ENCODE data around the gene ITGB7. TPM values are rescaled to one million over a fixed set of nuclear protein-coding genes. Genes with fewer than 3 reads are reported as not detected.

Gene ITGB7, protein sequence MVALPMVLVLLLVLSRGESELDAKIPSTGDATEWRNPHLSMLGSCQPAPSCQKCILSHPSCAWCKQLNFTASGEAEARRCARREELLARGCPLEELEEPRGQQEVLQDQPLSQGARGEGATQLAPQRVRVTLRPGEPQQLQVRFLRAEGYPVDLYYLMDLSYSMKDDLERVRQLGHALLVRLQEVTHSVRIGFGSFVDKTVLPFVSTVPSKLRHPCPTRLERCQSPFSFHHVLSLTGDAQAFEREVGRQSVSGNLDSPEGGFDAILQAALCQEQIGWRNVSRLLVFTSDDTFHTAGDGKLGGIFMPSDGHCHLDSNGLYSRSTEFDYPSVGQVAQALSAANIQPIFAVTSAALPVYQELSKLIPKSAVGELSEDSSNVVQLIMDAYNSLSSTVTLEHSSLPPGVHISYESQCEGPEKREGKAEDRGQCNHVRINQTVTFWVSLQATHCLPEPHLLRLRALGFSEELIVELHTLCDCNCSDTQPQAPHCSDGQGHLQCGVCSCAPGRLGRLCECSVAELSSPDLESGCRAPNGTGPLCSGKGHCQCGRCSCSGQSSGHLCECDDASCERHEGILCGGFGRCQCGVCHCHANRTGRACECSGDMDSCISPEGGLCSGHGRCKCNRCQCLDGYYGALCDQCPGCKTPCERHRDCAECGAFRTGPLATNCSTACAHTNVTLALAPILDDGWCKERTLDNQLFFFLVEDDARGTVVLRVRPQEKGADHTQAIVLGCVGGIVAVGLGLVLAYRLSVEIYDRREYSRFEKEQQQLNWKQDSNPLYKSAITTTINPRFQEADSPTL
- 258 and 266 TPM in 2 replicates for total RNA-seq

- Mint-ChIP-seq H3K4me1 (ENCODE audit: low read depth) (peaks cover 62% of the 10 kb centered on the region), H3K9me3 (no peaks in the 10 kb centered on the region), H3K36me3 (ENCODE audit: low read depth) (peaks cover 26% of the 10 kb centered on the region), H3K27ac (peak within 1 kb of the TSS; percentile 92), H3K4me3 (peak within 1 kb of the TSS; percentile 82), H3K27me3 (ENCODE audit: insufficient read depth) (no peaks in the 10 kb centered on the region)
- DNase-seq (ENCODE audit: low spot score): peak; percentile 58
- intact Hi-C loops (cut with micrococcal nuclease): loop anchor here (5.0 kb wide), 2 partner anchors 200 to 235 kb away; partner anchors contain the start of genes EIF4B and PRR13
Measured at GRCh38 chr12:53207042-53207441, at the start of gene ITGB7. TSS of gene ITGB7 (minus strand) at chr12:53207251. CDS start at chr12:53200443, 6,808 bp downstream.

DNA sequence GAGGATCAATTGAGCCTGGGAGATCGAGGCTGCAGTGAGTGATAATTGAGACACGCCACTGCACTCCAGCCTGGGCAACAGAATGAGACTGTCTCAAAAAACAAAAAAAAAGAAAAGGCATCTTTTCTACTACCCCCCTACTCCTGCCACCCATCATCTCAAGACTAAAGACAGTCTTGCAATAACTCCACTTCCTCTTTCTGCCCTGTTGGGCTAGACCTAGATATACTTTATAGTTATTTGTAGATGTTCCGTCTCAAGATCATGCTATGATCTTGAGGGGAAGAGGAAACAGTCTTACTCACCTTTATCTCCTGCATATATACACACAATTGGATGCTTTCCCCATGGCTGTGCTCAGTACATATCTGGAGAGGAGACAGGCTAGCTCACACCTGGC is 48.9 kb upstream of the ITGB7 start:
- Mint-ChIP-seq H3K9me3 (no peaks in the 10 kb centered on the region), H3K4me3 (no peak overlapping the region), H3K27ac (peak overlapping the region; percentile 52), H3K4me1 (ENCODE audit: low read depth) (peaks cover 48% of the 10 kb centered on the region), H3K27me3 (ENCODE audit: insufficient read depth) (no peaks in the 10 kb centered on the region), H3K36me3 (ENCODE audit: low read depth) (peaks cover 29% of the 10 kb centered on the region)
- no peak for DNase-seq (ENCODE audit: low spot score)
- intact Hi-C loops (cut with micrococcal nuclease): no loop called here

- Mint-ChIP-seq H3K27me3 (ENCODE audit: insufficient read depth) (no peaks in the 10 kb centered on the region), H3K9me3 (no peaks in the 10 kb centered on the region), H3K36me3 (ENCODE audit: low read depth) (peaks cover 29% of the 10 kb centered on the region), H3K27ac (no peak overlapping the region), H3K4me3 (peak overlapping the region; percentile 99), H3K4me1 (ENCODE audit: low read depth) (peaks cover 50% of the 10 kb centered on the region)
- intact Hi-C loops (cut with micrococcal nuclease): no loop called here
- no peak for DNase-seq (ENCODE audit: low spot score)
Measured at GRCh38 chr12:53254816-53255545, 47.9 kb upstream of the ITGB7 start.

GRCh38 chr12:53253298-53253697 is 46.2 kb upstream of the ITGB7 start:
- Mint-ChIP-seq H3K36me3 (ENCODE audit: low read depth) (peaks cover 29% of the 10 kb centered on the region), H3K27me3 (ENCODE audit: insufficient read depth) (no peaks in the 10 kb centered on the region), H3K4me1 (ENCODE audit: low read depth) (peaks cover 50% of the 10 kb centered on the region), H3K27ac (peak overlapping the region; percentile 88), H3K4me3 (peak overlapping the region; percentile 99), H3K9me3 (no peaks in the 10 kb centered on the region)
- intact Hi-C loops (cut with micrococcal nuclease): loop anchor here (2.0 kb wide), 1 partner anchor 42 kb away; the partner anchor contains the start of gene PFDN5
- DNase-seq (ENCODE audit: low spot score): no peak

- Mint-ChIP-seq H3K36me3 (ENCODE audit: low read depth) (peaks cover 26% of the 10 kb centered on the region), H3K27me3 (ENCODE audit: insufficient read depth) (no peaks in the 10 kb centered on the region), H3K27ac (peak overlapping the region; percentile 88), H3K4me3 (peak overlapping the region; percentile 99), H3K9me3 (no peaks in the 10 kb centered on the region), H3K4me1 (ENCODE audit: low read depth) (peaks cover 50% of the 10 kb centered on the region)
- no peak for DNase-seq (ENCODE audit: low spot score)
- intact Hi-C loops (cut with micrococcal nuclease): loop anchor here (1.0 to 2.0 kb wide), 4 partner anchors 16 to 72 kb away; partner anchors contain the start of genes CSAD, ESPL1, PFDN5 and ZNF740
Measured at GRCh38 chr12:53252349-53252916, 45.4 kb upstream of the ITGB7 start.

GRCh38 chr12:53251477-53252348 is 44.7 kb upstream of the ITGB7 start:
- intact Hi-C loops (cut with micrococcal nuclease): loop anchor here (1.0 to 2.0 kb wide), 10 partner anchors 17 to 92 kb away; partner anchors contain the start of genes AAAS, CSAD, ESPL1 and MYG1
- H3K27ac Mint-ChIP-seq: peak overlapping the region; percentile 88
- peaks cover 26% of the 10 kb centered on the region for H3K36me3 Mint-ChIP-seq (ENCODE audit: low read depth)
- peak; percentile 69 for DNase-seq (ENCODE audit: low spot score)
- H3K9me3 Mint-ChIP-seq: no peaks in the 10 kb centered on the region
- peaks cover 2% of the 10 kb centered on the region for H3K27me3 Mint-ChIP-seq (ENCODE audit: insufficient read depth)
- peak overlapping the region; percentile 99 for H3K4me3 Mint-ChIP-seq
- peaks cover 50% of the 10 kb centered on the region for H3K4me1 Mint-ChIP-seq (ENCODE audit: low read depth)

DNA sequence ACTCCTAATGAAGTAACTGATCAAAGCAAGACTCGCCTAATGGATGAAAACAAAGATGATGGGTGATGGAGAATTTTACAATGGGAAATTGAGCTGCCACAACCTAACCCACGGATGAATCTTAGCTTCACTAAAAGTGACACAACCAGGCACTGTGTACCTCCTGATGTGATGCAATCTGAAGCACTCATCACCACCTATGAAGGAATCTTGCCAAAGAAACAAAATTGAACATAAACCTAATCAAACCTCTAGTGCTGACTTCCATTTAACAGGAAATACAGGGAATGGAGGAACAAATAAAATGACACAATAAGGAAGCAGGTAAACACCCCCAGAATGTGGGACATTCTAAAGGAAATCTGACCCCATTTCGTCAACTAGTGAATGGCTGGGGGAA is 38.2 kb upstream of the ITGB7 start:
- no peak for DNase-seq (ENCODE audit: low spot score)
- no peak overlapping the region for H3K27ac Mint-ChIP-seq
- H3K36me3 Mint-ChIP-seq (ENCODE audit: low read depth): no peaks in the 10 kb centered on the region
- intact Hi-C loops (cut with micrococcal nuclease): no loop called here
- peaks cover 27% of the 10 kb centered on the region for H3K27me3 Mint-ChIP-seq (ENCODE audit: insufficient read depth)
- H3K9me3 Mint-ChIP-seq: no peaks in the 10 kb centered on the region
- no peak overlapping the region for H3K4me3 Mint-ChIP-seq
- peaks cover 6% of the 10 kb centered on the region for H3K4me1 Mint-ChIP-seq (ENCODE audit: low read depth)

GRCh38 chr12:53244337-53244736 is 37.3 kb upstream of the ITGB7 start:
- peak overlapping the region; percentile 7 for H3K4me3 Mint-ChIP-seq
- H3K27ac Mint-ChIP-seq: no peak overlapping the region
- H3K4me1 Mint-ChIP-seq (ENCODE audit: low read depth): peaks cover 6% of the 10 kb centered on the region
- no peaks in the 10 kb centered on the region for H3K9me3 Mint-ChIP-seq
- no peak for DNase-seq (ENCODE audit: low spot score)
- intact Hi-C loops (cut with micrococcal nuclease): no loop called here
- no peaks in the 10 kb centered on the region for H3K36me3 Mint-ChIP-seq (ENCODE audit: low read depth)
- H3K27me3 Mint-ChIP-seq (ENCODE audit: insufficient read depth): peaks cover 31% of the 10 kb centered on the region

DNA sequence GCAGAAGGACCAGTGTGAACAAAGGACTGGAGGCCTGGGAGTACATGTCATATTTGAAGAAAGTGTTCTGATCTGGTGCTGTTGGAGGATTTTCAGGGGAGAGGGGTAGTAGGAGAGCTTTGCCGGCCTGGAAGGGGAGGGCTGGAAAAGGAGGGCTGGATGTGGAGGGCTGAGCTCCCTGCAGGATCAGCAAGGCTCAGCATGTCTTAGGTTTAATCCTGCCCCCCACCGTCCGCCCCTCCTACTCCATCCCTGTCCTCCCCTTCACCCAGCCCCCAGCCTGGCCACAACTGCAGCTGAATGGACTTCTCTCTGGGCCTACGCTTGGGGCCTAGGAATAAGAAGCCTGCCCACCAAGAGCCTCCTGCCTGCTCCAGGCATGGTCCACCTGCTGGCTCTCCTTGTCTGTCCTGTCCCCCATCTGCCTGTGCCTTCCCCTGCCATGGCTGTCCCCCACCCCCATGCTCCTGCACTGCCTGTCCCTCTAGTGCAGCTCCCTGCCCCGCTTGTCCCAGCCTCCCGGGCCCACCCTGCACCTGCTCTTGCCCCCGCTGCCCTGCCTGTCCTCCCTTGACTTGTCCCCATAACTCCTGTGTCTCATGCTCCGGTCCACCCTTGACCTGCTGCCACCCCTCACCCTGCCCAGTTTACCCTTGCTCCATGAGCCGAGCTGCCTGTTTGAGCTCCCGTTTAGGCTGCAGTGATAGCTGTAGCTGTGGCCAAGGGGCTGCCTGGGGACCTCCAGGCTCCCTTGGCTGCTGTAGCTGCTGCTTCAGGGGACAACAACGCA is 34.8 kb upstream of the ITGB7 start:
- peaks cover 29% of the 10 kb centered on the region for H3K27me3 Mint-ChIP-seq (ENCODE audit: insufficient read depth)
- H3K36me3 Mint-ChIP-seq (ENCODE audit: low read depth): no peaks in the 10 kb centered on the region
- no peak for DNase-seq (ENCODE audit: low spot score)
- no peaks in the 10 kb centered on the region for H3K9me3 Mint-ChIP-seq
- H3K4me1 Mint-ChIP-seq (ENCODE audit: low read depth): peaks cover 14% of the 10 kb centered on the region
- intact Hi-C loops (cut with micrococcal nuclease): no loop called here
- no peak overlapping the region for H3K27ac Mint-ChIP-seq
- H3K4me3 Mint-ChIP-seq: no peak overlapping the region

DNA sequence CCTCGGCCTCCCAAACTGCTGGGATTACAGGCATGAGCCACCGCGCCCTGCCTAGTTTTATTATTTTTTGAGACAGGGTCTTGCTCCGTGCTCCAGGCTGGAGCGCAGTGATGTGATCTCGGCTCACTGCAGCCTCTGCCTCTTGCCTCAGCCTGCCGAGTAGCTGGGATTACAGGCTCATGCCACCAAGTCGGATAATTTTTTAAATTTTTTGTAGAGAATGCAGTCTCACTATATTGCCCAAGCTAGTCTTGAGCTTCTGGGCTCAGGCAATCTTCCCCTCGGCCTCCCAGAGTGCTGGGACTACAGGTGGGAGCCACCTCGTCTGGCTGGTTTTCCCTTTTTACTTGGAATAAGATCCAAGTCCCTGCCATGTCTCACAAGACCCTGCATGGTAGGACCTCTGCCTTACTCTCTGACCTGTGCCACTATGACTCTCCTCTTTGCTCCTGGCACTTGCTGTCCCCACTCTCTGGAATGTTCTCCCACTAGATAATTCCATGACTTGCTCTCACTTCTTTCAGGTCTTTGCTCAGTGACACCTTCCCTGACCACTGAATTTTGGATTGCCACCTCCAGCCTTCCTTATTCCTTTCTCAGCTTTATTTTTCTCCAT is 32.7 kb upstream of the ITGB7 start:
- no peak overlapping the region for H3K4me3 Mint-ChIP-seq
- peaks cover 26% of the 10 kb centered on the region for H3K27me3 Mint-ChIP-seq (ENCODE audit: insufficient read depth)
- H3K27ac Mint-ChIP-seq: no peak overlapping the region
- no peak for DNase-seq (ENCODE audit: low spot score)
- H3K9me3 Mint-ChIP-seq: no peaks in the 10 kb centered on the region
- intact Hi-C loops (cut with micrococcal nuclease): no loop called here
- no peaks in the 10 kb centered on the region for H3K36me3 Mint-ChIP-seq (ENCODE audit: low read depth)
- peaks cover 33% of the 10 kb centered on the region for H3K4me1 Mint-ChIP-seq (ENCODE audit: low read depth)
